ENCODE results near the gene ZNF8.

The ZNF8 gene

GRCh38 chr19:58328999-58329398 is 50.2 kb downstream of the ZNF8 start:
- CTCF ChIA-PET: no interaction called here
- POLR2A ChIA-PET (ENCODE audit: low non-redundant PET): no interaction called here
- DNase-seq (ENCODE audit: low spot score): no peak
- no peak overlapping the region for H3K27ac ChIP-seq
- TF ChIP-seq CTCF (conservative IDR thresholded peaks at IDR 0.05; ENCODE audit: low read depth): no peak

- ChIA-PET CTCF (no interaction called here), POLR2A (ENCODE audit: low non-redundant PET) (no interaction called here)
- TF ChIP-seq CTCF (conservative IDR thresholded peaks at IDR 0.05; ENCODE audit: low read depth): no peak
- no peak overlapping the region for H3K27ac ChIP-seq
- DNase-seq (ENCODE audit: low spot score): peak; percentile 83
Measured at GRCh38 chr19:58330458-58330857, 51.7 kb downstream of the ZNF8 start.

- TF ChIP-seq CTCF (conservative IDR thresholded peaks at IDR 0.05; ENCODE audit: low read depth): no peak
- POLR2A ChIA-PET (ENCODE audit: low non-redundant PET): no interaction called here
- DNase-seq (ENCODE audit: low spot score): no peak
- CTCF ChIA-PET: no interaction called here
- no peak overlapping the region for H3K27ac ChIP-seq
Measured at GRCh38 chr19:58332697-58333096, 53.9 kb downstream of the ZNF8 start.

- H3K27ac ChIP-seq: no peak overlapping the region
- no peak for DNase-seq (ENCODE audit: low spot score)
- CTCF ChIA-PET: no interaction called here
- no peak for TF ChIP-seq CTCF (conservative IDR thresholded peaks at IDR 0.05; ENCODE audit: low read depth)
- POLR2A ChIA-PET (ENCODE audit: low non-redundant PET): no interaction called here
Measured at GRCh38 chr19:58334691-58335249, 56.0 kb downstream of the ZNF8 start.

- H3K27ac ChIP-seq: no peak overlapping the region
- no peak for TF ChIP-seq CTCF (conservative IDR thresholded peaks at IDR 0.05; ENCODE audit: low read depth)
- DNase-seq (ENCODE audit: low spot score): no peak
- CTCF ChIA-PET: no interaction called here
- POLR2A ChIA-PET (ENCODE audit: low non-redundant PET): no interaction called here
Measured at GRCh38 chr19:58335630-58336029, 56.9 kb downstream of the ZNF8 start.

GRCh38 chr19:58336216-58336615 is 57.5 kb downstream of the ZNF8 start:
- ChIA-PET POLR2A (ENCODE audit: low non-redundant PET) (interaction anchor here (0.7 kb wide), 1 partner anchor 104 kb away, joined by 3 read pairs; no protein-coding TSS in a partner anchor), CTCF (no interaction called here)

More at GRCh38 chr19:58336216-58336615, 57.5 kb downstream of the ZNF8 start:
- no peak for TF ChIP-seq CTCF (conservative IDR thresholded peaks at IDR 0.05; ENCODE audit: low read depth)
- no peak overlapping the region for H3K27ac ChIP-seq
- no peak for DNase-seq (ENCODE audit: low spot score)

Measured in RWPE1 (cell line).